ENCODE results near the gene PPP1R13L.
"Not testable (repeated sequence)": the region's sequence is repeated elsewhere in the genome, so short reads cannot be mapped to it uniquely, and the experiment has no call there.

Gene PPP1R13L

DNA sequence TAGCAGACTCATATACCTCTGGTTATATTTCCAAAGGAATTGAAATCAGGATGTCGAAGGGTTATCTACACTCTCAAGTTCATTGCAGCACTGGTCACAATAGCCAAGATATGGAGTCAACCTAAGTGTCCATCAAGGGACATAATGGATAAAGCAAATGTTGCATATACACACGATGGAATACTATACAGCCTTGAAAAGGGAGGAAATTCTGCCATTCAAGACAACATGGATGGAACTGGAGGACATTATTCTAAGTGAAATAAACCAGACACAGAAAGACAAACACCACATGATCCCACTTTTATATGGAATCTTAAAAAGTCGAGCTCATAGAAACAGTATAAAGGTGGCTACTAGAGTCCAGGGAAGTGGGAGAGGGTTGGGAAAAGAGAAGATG, 32.5 kb upstream of the PPP1R13L start:
- DNase-seq (ENCODE audit: low spot score) (no peak), FAIRE-seq (no peak)

DNA sequence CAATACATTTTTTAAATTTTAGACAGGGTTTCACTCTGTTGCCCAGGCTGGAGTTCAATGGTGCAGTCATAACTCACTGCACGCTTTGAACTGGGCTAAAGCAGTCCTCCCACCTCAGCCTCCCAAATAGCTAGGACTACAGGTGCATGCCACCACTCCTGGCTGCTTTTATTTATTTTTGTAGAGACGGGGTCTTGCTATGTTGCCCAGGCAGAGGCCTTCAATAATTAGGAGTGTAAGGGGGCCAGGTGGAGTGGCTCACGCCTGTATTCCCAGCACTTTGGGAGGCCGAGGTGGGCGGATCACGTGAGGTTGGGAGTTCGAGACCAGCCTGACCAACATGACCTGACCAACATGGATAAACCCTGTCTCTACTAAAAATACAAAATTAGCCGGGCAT, 27.7 kb upstream of the PPP1R13L start:
- DNase-seq (ENCODE audit: low spot score); FAIRE-seq: not testable (repeated sequence)

DNA sequence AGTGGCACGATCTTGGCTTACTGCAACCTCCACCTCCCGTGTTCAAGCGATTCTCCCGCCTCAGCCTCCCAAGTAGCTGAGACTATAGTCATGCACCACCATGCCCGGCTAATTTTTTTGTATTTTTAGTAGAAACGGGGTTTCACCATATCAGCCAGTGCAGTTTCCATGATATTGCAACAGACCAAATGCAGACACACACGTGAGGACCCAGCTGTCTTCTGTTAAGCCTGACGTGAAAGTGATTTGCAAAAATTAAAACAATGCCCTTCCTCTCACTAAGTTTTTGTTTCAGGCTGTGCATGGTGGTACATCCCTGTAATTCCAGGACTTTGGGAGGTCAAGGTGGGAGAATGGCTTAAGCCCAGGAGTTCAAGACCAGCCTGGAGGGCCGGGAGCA, 26.1 kb upstream of the PPP1R13L start:
- FAIRE-seq; DNase-seq (ENCODE audit: low spot score): not testable (repeated sequence)

- not testable (repeated sequence) for FAIRE-seq; DNase-seq (ENCODE audit: low spot score)
These were observed 25.0 kb upstream of the PPP1R13L start for GRCh38 chr19:45429896-45430295.

DNA sequence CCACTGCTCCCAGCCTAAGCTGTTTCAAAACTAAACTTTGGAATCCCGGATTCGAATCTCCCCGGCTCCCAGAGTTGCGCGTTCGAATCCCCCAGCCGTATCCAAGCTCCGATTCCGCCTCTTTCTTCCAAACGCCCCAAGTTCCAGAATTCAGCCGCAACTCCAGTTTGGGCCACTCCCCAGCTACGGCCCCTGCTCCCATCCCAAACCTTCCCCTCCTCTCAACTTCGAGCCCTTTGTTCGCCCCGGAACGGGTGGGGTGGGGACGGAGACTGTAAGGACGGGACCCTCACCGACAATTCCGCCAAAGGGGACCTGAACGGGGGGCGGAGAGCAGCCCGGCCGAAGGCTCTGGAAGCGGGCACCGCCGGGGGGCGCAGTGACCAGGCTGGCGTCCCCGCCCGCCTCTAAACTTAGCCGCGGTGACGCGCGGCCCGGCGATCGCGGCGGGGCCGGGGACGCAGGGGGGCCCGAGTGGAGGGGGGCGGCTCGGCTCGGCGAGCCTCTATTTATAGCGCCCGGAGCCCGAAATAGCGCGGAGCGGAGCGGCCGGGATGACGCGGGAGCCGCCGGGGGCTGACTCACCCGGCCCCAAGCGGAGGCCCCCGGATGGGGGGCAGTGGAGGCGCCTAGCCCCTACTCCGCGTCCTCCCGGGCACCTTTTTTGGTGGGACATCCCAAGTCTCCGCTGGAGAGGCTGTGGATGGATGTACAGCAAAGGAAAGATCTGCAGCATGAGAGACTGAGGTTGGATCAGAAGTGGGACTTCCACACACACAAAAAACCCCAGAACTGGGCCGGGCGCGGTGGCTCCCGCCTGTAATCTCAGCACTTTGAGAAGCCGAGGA, 23.7 kb upstream of the PPP1R13L start:
- no peak for FAIRE-seq
- peak; percentile 47 for DNase-seq (ENCODE audit: low spot score)

GRCh38 chr19:45424191-45425058, 19.6 kb upstream of the PPP1R13L start:
- FAIRE-seq = no peak
- peak; percentile 79 for DNase-seq (ENCODE audit: low spot score)

DNA sequence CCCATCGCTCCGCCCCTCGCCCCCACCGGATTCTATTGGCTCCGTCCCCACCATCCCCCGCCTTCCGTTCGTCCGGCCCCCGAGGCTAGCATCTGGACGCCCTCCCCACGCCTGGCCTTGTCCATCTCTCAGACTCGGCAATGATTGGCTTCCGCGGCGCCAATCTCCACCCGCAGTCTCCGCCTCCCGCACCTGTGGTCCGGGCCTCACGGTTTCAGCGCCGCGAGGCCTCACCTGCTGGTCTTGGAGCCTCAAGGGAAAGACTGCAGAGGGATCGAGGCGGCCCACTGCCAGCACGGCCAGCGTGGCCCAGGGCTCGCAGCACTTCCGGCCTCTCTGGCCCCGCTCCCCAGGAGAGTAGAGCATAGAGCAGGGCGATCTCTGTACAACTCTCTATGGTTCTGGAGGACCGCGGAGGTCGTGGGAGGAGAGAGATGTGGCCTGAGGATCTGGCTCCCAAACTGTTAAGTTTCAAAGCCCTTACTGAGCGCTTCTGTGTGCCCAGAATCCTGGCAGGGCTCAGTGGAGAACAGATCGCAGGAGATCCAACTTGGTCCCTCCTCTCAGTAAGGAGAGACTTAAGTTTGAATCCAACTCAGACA, 18.8 kb upstream of the PPP1R13L start, which contains the start of gene ERCC1:
TSS of gene ERCC1 (minus strand) at position 329 of the 602 bp plus-strand sequence. CDS start 543 bp downstream, outside the sequence.
- DNase-seq (ENCODE audit: low spot score) (peak; percentile 97), FAIRE-seq (peak; percentile 72)

GRCh38 chr19:45423033-45423588, 18.2 kb upstream of the PPP1R13L start:
- FAIRE-seq (no peak), DNase-seq (ENCODE audit: low spot score) (no peak)

DNA sequence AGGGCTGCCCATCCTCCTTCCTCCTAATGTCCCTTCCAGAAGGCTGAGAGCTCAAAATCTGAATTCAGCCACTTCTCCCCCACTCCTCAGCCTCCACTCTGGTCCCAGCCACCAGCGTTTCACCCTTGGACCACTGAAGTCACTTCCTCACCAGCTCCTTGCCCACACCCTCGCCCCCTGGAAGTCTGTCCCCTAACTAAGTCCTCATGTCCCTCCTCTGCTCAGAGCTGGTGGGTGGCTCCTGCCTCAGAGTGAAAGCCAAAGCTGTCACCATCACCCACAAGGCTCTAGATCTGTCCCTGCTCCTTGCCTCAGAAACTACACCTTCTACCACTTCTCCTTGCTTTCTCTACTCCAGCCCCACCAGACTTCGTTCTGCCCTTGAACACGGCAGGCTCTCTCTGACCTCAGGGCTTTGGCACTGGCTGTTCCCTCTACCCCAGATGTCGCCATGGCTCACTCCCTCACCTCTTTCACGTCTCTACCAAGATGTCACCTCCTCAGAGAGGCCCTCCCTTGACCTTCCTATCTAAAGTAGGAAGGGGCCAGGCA, 17.2 kb upstream of the PPP1R13L start:
- FAIRE-seq (no peak), DNase-seq (ENCODE audit: low spot score) (no peak)

- FAIRE-seq (no peak), DNase-seq (ENCODE audit: low spot score) (no peak)
These were observed 16.0 kb upstream of the PPP1R13L start for GRCh38 chr19:45420871-45421270.

DNA sequence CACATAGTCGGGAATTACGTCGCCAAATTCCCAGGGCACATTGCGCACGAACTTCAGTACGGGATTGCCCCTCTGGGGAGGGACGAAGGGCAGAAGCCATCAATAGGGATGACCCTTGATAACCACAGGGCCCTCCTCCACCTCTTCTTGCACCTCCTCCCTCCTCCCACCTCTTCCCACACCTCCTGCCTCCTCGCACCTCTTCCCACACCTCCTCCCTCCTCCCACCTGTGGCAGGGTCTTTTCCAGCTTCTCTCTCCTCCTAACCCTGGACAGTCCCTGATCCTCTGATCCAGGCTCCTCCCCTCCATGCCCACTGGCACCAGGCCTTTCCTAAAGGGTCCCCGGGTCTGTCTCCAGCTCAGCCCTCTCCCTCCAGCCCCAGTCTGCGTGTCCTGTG, 15.5 kb upstream of the PPP1R13L start:
- FAIRE-seq = no peak
- DNase-seq (ENCODE audit: low spot score) = no peak

- no peak for FAIRE-seq
- DNase-seq (ENCODE audit: low spot score) = no peak
These were observed 15.0 kb upstream of the PPP1R13L start for GRCh38 chr19:45419895-45420294.

DNA sequence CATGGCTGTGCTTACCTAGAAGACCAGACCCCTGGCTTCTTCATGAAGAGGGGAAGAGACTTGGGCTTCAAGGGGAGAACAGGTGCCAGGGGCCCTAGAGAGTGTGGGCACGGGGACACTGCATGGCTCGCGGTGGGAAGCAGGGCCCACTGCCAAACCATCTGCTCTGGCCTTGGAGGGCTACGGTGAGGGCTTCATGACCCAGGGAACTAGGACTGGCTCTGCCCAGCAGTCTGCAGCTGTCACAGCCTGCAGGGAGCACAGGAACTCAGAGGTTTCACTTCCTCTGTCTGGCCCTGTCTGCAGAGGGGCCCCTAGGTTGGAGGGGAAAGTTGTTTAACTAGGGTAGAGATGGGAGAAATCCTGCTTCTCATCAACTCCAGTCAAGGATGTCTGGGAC, 14.5 kb upstream of the PPP1R13L start:
- FAIRE-seq (no peak), DNase-seq (ENCODE audit: low spot score) (no peak)

- FAIRE-seq (no peak), DNase-seq (ENCODE audit: low spot score) (no peak)
These were observed 13.9 kb upstream of the PPP1R13L start for GRCh38 chr19:45418802-45419201.

DNA sequence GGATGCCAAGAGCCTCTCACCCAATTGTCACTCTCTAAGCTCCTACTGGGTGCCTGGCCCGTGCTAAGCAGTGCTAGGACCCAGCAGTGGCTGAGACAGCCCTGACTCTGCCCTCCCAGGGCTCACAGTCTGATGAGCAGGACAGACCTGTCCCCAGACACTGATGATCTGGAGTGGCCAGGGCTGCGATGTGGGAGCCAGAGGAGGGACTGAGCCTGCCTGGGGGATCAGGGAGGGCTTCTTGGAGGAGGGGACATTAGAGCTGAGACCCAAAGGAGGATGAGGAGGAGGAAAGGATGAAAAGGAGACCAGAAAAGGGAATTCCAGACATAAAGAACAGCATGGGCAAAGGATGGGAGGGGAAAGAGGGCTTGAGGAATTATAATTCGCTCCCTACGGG, 12.3 kb upstream of the PPP1R13L start:
- no peak for DNase-seq (ENCODE audit: low spot score)
- no peak for FAIRE-seq

GRCh38 chr19:45414468-45414867, 9.6 kb upstream of the PPP1R13L start:
- FAIRE-seq = no peak
- no peak for DNase-seq (ENCODE audit: low spot score)

- DNase-seq (ENCODE audit: low spot score) (no peak), FAIRE-seq (no peak)
These were observed 8.6 kb upstream of the PPP1R13L start for GRCh38 chr19:45413497-45413896.

DNA sequence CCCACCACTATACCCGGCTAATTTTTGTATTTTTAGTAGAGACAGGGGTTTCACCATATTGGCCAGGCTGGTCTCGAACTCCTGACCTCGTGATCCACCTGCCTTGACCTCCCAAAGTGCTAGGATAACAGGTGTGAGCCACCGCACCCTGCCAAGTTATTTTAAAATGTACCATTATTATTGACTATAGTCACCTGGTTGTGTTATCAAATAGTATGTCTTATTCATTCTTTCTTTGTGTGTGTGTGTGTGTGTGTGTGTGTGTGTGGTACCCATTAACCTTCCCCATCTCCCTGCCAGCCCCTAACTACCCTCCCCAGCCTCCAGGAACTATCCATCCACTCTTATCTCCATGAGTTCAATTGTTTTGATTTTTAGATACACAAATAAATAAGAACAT, 5.5 kb upstream of the PPP1R13L start:
- not testable (repeated sequence) for FAIRE-seq; DNase-seq (ENCODE audit: low spot score)

DNA sequence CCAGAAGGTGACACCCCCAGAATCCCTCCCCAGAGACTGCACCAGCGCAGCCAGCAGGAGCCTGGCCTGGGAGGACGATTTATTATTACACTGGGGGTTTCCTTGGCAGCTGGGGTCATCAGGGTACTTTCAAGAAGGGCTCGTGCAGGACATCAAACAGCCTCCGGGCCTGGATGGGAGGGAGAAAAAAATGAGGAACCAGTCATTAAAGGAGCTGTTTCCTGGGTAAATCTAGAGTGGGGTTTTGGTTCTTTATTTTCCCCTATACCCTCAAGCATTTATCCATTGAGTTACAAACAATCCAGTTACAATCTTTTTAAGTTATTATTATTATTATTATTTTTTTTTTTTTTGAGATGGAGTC, 4.7 kb upstream of the PPP1R13L start:
- no peak for FAIRE-seq

GRCh38 chr19:45408830-45409556, 4.1 kb upstream of the PPP1R13L start:
- DNase-seq (ENCODE audit: low spot score) (no peak), FAIRE-seq (no peak)

More for the DNA sequence above, 4.7 kb upstream of the PPP1R13L start:
- no peak for DNase-seq (ENCODE audit: low spot score)
